ENCODE results near the gene CMKLR1. TPM values are rescaled to one million over a fixed set of nuclear protein-coding genes. Genes with fewer than 3 reads are reported as not detected.

Gene CMKLR1, protein sequence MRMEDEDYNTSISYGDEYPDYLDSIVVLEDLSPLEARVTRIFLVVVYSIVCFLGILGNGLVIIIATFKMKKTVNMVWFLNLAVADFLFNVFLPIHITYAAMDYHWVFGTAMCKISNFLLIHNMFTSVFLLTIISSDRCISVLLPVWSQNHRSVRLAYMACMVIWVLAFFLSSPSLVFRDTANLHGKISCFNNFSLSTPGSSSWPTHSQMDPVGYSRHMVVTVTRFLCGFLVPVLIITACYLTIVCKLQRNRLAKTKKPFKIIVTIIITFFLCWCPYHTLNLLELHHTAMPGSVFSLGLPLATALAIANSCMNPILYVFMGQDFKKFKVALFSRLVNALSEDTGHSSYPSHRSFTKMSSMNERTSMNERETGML
- 25.7 TPM for total RNA-seq
- polyA plus RNA-seq (ENCODE audit: insufficient read depth, low read depth, low replicate concordance), result 6.1 TPM
- long read RNA-seq, donor 1, result 0 reads
- long read RNA-seq, donor 2, partial matches to known transcripts, result 0 of 1 reads
- long read RNA-seq, donor 2, other reads (novel, unspliced or antisense), result 0 of 1 reads
- long read RNA-seq, donor 3, full-length matches to known transcripts, result 1 of 1 reads
- long read RNA-seq, donor 3, partial matches to known transcripts, result 0 of 1 reads
- long read RNA-seq, donor 3, other reads (novel, unspliced or antisense), result 0 of 1 reads
- long read RNA-seq, donor 4, partial matches to known transcripts, result 0 of 1 reads
- long read RNA-seq, donor 4, other reads (novel, unspliced or antisense), result 0 of 1 reads
- long read RNA-seq, donor 5, result 0 reads
- long read RNA-seq, donor 6, result 0 reads
- long read RNA-seq, donor 7, partial matches to known transcripts, result 0 of 6 reads
- long read RNA-seq, donor 7, other reads (novel, unspliced or antisense), result 6 of 6 reads
- long read RNA-seq, donor 8, partial matches to known transcripts, result 0 of 1 reads
- long read RNA-seq, donor 8, other reads (novel, unspliced or antisense), result 0 of 1 reads
- long read RNA-seq, donor 9, result 0 reads
- long read RNA-seq, donor 10, result 0 reads

DNA sequence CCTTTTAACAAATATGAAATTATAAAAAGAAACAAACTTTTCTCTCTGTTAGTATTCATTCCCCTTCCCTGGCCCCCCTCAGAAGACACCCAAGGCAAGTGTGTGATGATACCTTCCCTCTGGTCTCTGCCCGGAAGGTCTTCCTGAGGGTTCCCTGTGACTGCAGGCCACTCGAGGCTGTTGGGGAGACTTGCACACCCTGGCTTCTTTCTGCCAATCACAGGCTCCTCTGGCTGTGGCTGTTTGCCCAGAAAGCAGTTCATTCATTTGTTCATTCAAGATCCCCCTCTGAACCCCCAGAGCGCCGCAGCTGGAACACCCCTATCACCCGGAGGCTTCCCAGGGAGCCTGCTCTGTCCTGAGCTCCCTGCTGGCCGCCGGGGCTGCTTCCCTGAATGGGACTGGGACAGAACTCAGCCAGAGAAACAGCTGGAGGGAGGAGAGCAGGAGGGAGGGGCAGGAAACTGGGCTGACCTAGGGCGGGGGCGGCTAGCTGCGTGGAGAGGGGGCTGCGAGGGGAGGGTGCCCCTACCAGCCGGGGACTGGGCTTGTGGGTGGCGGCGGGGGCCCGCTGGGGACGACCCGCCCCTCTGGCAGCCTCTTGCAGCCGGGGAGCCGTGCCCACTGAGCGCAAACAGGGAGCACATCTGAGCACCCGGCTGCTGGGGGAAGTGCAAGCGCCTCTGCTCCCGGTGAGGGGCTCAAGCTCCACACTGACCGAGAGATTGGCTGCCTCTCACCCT, at the start of gene CMKLR1:
CMKLR1 (minus strand) TSS at position 397 of the 743 bp plus-strand sequence. CDS start 45,720 bp downstream, outside the sequence.
- Histone ChIP-seq H3K27me3 (ENCODE audit: control insufficient read depth, insufficient read depth, low read length) (no peaks in the 10 kb centered on the region), H3K4me3 (ENCODE audit: low read length in 3 of 3) (peak within 1 kb of the TSS in 2 of 3 donors; percentile 23 to 53), H3K4me1 (ENCODE audit: control insufficient read depth in 2 of 3, insufficient read depth in 2 of 3, low read depth in 1 of 3, low read length in 3 of 3) (peaks cover 0 to 6% (median 0%) of the 10 kb centered on the region in 3 donors), H3K9me3 (ENCODE audit: control insufficient read depth in 2 of 3, insufficient read depth in 1 of 3, low read length in 3 of 3) (no peaks in the 10 kb centered on the region), H3K36me3 (ENCODE audit: control insufficient read depth in 2 of 3, insufficient read depth in 3 of 3, low read length in 3 of 3) (no peaks in the 10 kb centered on the region), H3K9ac (ENCODE audit: low read length in 3 of 3) (peak within 1 kb of the TSS in 1 of 3 donors; percentile 4), H3K27ac (ENCODE audit: low read depth in 2 of 2, low read length in 2 of 2) (no peak within 1 kb of the TSS)
- intact Hi-C loops (cut with DNase I), result no loop called here
- FAIRE-seq, result no peak
- TF ChIP-seq, protein P1, sequence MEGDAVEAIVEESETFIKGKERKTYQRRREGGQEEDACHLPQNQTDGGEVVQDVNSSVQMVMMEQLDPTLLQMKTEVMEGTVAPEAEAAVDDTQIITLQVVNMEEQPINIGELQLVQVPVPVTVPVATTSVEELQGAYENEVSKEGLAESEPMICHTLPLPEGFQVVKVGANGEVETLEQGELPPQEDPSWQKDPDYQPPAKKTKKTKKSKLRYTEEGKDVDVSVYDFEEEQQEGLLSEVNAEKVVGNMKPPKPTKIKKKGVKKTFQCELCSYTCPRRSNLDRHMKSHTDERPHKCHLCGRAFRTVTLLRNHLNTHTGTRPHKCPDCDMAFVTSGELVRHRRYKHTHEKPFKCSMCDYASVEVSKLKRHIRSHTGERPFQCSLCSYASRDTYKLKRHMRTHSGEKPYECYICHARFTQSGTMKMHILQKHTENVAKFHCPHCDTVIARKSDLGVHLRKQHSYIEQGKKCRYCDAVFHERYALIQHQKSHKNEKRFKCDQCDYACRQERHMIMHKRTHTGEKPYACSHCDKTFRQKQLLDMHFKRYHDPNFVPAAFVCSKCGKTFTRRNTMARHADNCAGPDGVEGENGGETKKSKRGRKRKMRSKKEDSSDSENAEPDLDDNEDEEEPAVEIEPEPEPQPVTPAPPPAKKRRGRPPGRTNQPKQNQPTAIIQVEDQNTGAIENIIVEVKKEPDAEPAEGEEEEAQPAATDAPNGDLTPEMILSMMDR (IDR thresholded peaks at IDR 0.05; ENCODE audit: borderline replicate concordance, extremely low read depth, insufficient read depth), result no peak
- peak in 3 of 5 donors; percentile 31 to 81 (median 61) for DNase-seq

DNA sequence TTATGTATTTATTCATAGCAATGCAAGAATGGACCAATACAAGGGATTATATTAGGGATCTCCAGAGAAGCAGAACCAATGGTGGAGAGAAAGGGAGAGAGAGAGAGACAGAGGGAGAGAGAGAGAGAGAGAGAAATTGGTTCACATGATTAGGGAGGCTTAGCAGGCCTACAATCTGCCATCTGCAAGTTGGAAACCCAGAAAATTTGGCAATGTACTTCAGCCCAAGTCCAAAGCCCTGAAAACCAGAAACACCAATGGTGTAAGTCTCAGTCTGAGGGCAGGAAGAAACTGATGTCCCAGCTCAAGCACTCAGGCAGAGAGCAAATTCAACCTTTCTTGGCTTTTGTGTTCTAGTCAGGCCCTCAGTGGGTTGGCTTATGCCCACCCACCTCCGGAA, 48.7 kb upstream of the CMKLR1 start:
- Histone ChIP-seq H3K27me3 (ENCODE audit: control insufficient read depth, insufficient read depth, low read length) (no peaks in the 10 kb centered on the region), H3K36me3 (ENCODE audit: control insufficient read depth in 2 of 3, insufficient read depth in 3 of 3, low read length in 3 of 3) (no peaks in the 10 kb centered on the region), H3K9me3 (ENCODE audit: control insufficient read depth in 2 of 3, insufficient read depth in 1 of 3, low read length in 3 of 3) (no peaks in the 10 kb centered on the region), H3K4me3 (ENCODE audit: low read length in 3 of 3) (no peak overlapping the region), H3K4me1 (ENCODE audit: control insufficient read depth in 2 of 3, insufficient read depth in 2 of 3, low read depth in 1 of 3, low read length in 3 of 3) (no peaks in the 10 kb centered on the region), H3K9ac (ENCODE audit: low read length in 3 of 3) (no peak overlapping the region), H3K27ac (ENCODE audit: low read depth in 2 of 2, low read length in 2 of 2) (no peak overlapping the region)
- no peak for FAIRE-seq
- no peak for DNase-seq
- intact Hi-C loops (cut with DNase I), result no loop called here
- TF ChIP-seq, protein P1 (IDR thresholded peaks at IDR 0.05; ENCODE audit: borderline replicate concordance, extremely low read depth, insufficient read depth), result no peak

DNA sequence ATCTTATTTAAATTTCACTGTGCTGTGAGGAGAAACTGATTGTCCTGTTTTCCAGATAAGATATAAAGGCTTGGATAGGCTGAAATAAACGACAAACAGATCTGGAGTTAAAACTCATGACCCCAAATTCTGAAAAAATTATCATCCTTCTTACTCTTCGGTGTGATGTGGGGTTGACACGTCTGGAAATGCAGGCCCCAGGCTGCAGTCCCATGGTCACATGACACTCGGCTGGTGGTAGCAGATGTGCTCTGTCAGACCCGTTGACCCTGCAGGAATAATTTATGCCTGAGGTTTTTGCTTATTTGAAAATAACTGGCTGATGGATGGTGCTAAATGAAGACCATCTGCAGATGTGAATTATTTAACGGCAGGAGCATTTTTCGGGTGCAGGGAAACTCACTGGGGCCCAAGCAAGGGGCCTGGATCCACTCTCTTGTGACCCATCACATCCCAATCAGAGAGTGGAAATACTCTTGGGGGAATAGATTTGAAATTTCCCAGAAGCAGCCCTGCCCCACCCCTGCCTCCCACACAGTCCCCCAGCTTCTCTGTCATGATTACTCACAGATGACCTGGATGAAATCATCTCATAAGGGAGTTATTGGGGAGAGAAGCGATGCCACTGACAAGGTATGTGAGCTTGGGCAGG, 47.7 kb upstream of the CMKLR1 start:
- no peak overlapping the region for H3K27ac ChIP-seq (ENCODE audit: low read depth in 2 of 2, low read length in 2 of 2)
- intact Hi-C loops (cut with DNase I), result no loop called here
- H3K9ac ChIP-seq (ENCODE audit: low read length in 3 of 3), result no peak overlapping the region
- H3K36me3 ChIP-seq (ENCODE audit: control insufficient read depth in 2 of 3, insufficient read depth in 3 of 3, low read length in 3 of 3), result no peaks in the 10 kb centered on the region
- H3K27me3 ChIP-seq (ENCODE audit: control insufficient read depth, insufficient read depth, low read length), result no peaks in the 10 kb centered on the region
- TF ChIP-seq, protein P1 (IDR thresholded peaks at IDR 0.05; ENCODE audit: borderline replicate concordance, extremely low read depth, insufficient read depth), result no peak
- FAIRE-seq (no peak), DNase-seq (peak in 1 of 5 donors; percentile 39)
- H3K9me3 ChIP-seq (ENCODE audit: control insufficient read depth in 2 of 3, insufficient read depth in 1 of 3, low read length in 3 of 3), result no peaks in the 10 kb centered on the region
- no peaks in the 10 kb centered on the region for H3K4me1 ChIP-seq (ENCODE audit: control insufficient read depth in 2 of 3, insufficient read depth in 2 of 3, low read depth in 1 of 3, low read length in 3 of 3)
- no peak overlapping the region for H3K4me3 ChIP-seq (ENCODE audit: low read length in 3 of 3)

Measured in kidney (tissue), 22 donors.